HUES6 (cell line): ENCODE results near the gene ALDH4A1.

Experiments used
- H3K27ac ChIP-seq: 2 replicates; pipeline ENCODE4 v1.7.0; 2013; ENCODE audit warnings: low read depth, mild to moderate bottlenecking, low read length, inconsistent platforms
- H3K27me3 ChIP-seq: 2 replicates; pipeline ENCODE4 v1.6.1; 2013; ENCODE audit warnings: low read length; ENCODE audit not compliant: control insufficient read depth, insufficient read depth
- H3K36me3 ChIP-seq: 2 replicates; pipeline ENCODE4 v1.6.1; 2013; ENCODE audit warnings: low read length; ENCODE audit not compliant: control insufficient read depth, insufficient read depth
- H3K4me1 ChIP-seq: 2 replicates; pipeline ENCODE4 v1.6.1; 2013; ENCODE audit warnings: low read length; ENCODE audit not compliant: control insufficient read depth, insufficient read depth
- H3K4me3 ChIP-seq: 2 replicates; pipeline ENCODE4 v1.5.1; 2013; ENCODE audit warnings: low read depth, low read length
- H3K9ac ChIP-seq: one replicate; pipeline ENCODE4 v1.6.1; 2013; ENCODE audit warnings: mild to moderate bottlenecking, low read length
- H3K9me3 ChIP-seq: 2 replicates; pipeline ENCODE4 v1.6.1; 2013; ENCODE audit warnings: low read depth, low read length; ENCODE audit not compliant: control insufficient read depth, insufficient read depth

Gene ALDH4A1

DNA sequence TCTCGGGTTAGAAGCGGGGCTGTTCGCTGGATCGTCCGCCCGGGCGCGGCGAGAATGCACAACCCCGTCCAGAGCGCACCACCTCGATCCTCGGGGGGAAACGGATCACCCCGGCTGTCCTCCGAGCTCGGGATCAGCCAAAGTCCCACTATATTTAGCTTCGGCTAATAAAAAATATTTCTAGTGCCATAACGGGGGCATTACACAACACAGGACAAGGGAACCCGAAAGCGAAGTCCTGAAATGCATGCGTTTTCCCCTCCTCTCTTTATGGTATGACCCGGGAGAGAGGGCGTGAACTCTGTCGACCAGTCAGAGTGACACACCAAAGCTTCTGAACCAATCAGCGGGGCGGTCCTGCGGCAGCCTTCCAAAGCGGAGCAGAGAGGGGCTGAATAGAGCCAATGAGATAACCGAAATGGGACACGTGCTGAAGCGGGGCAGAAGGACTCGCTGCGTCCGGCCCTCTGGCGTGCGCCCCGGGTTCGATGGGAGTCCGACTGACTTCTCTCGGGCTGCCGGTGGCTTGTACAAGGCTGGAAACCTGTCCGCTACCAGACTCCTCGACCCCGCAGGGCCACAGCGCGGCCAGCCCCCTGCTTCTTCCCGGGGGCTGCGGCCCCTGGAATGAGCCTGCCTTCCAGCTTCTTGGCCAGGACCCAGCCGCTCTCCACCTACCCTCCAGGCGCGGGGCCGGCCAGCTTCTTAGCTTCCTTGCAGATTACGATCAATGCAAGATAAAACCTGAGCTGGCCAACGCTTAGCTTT lies at the start of gene ALDH4A1:
TSS of gene ALDH4A1 (minus strand) at position 33 of the 768 bp plus-strand sequence. CDS start at position 1, 32 bp downstream.
- Histone ChIP-seq H3K9me3 (no peaks in the 10 kb centered on the region), H3K9ac (peak within 1 kb of the TSS; percentile 92), H3K36me3 (peaks cover under 1% of the 10 kb centered on the region; the same call in 1 of the 2 replicates), H3K27ac (peak within 1 kb of the TSS; percentile 96), H3K4me1 (peaks cover 17% of the 10 kb centered on the region), H3K4me3 (peak within 1 kb of the TSS; percentile 98), H3K27me3 (peaks cover 8% of the 10 kb centered on the region; the same call in 1 of the 2 replicates)

GRCh38 chr1:18951818-18952391 lies 49.5 kb upstream of the ALDH4A1 start:
- Histone ChIP-seq H3K27ac (no peak overlapping the region), H3K4me3 (no peak overlapping the region), H3K36me3 (0 out of 2 replicates have a peak, but pooled peaks cover 3% of the 10 kb centered on the region), H3K4me1 (peaks cover 52% of the 10 kb centered on the region), H3K27me3 (peaks cover 11% of the 10 kb centered on the region), H3K9me3 (no peaks in the 10 kb centered on the region), H3K9ac (no peak overlapping the region)

DNA sequence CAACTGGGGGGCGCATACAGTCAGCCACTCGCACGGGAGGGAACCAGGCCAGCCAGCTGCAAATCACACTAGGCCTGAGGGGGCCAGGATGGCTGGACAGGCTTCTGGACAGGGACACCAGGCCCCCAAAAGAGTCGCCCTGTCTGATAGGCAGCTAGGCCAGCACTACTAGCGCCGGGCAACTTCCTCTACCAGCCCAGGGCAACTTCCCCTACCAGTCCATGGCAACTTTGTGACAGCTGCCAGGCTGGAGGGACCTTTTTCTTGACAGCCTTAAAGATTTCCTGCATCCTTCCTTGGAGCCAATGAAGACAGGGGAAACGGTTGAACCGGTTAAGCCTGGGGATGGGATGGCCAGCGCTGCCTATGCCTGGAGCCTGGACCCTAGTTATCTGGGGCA lies 49.1 kb upstream of the ALDH4A1 start:
- Histone ChIP-seq H3K27me3 (peaks cover 11% of the 10 kb centered on the region), H3K27ac (no peak overlapping the region), H3K4me1 (peaks cover 52% of the 10 kb centered on the region), H3K4me3 (no peak overlapping the region), H3K36me3 (0 out of 2 replicates have a peak, but pooled peaks cover 3% of the 10 kb centered on the region), H3K9ac (no peak overlapping the region), H3K9me3 (no peaks in the 10 kb centered on the region)

- Histone ChIP-seq H3K36me3 (0 out of 2 replicates have a peak, but pooled peaks cover 3% of the 10 kb centered on the region), H3K9ac (peak overlapping the region; percentile 53), H3K27me3 (peaks cover 9% of the 10 kb centered on the region), H3K4me3 (peak overlapping the region; percentile 10; the same call in 1 of the 2 replicates), H3K9me3 (no peaks in the 10 kb centered on the region), H3K4me1 (peaks cover 58% of the 10 kb centered on the region), H3K27ac (peak overlapping the region; percentile 48; the same call in 1 of the 2 replicates)
These were observed 48.2 kb upstream of the ALDH4A1 start for GRCh38 chr1:18950401-18951026.

DNA sequence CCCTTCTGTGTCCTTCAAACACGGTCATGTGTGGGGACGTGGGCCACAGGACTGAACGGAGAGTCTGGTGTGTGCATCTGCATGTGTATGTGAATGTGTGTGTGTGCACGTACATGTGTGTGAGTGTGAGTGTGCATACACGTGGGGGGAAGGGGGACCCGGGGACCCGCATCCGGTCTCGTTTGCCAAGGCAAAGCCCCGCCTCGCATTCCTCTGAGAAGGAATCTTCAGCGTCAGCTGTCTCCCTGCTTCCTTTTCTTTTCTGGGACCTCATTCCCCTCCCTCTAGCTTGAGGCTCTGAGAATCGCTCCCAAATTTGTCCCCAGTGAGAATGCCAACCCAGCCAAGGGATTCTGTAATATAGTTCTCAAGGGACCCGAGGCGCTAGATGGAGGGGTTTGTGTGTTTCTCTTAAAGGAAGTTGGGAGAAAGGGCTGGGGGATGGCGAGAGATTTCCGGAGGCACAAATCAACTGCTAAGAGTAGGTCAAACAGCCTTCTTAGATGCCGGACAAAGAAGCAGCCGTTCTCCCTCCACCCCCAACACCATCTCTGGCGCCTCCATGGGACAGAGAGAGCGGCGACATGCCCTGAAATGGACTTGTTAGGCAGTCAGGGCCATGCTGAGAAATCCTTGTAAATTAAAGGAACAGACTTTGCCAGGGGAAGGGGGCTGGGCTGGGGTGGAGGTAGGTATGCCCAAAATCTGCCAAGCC lies 47.5 kb upstream of the ALDH4A1 start:
- Histone ChIP-seq H3K27ac (peak overlapping the region; percentile 48; the same call in 1 of the 2 replicates), H3K27me3 (peaks cover 2% of the 10 kb centered on the region; the same call in 1 of the 2 replicates), H3K9ac (peak overlapping the region; percentile 53), H3K36me3 (0 out of 2 replicates have a peak, but pooled peaks cover 3% of the 10 kb centered on the region), H3K4me1 (peaks cover 60% of the 10 kb centered on the region), H3K4me3 (peak overlapping the region; percentile 10; the same call in 1 of the 2 replicates), H3K9me3 (no peaks in the 10 kb centered on the region)

- H3K27ac ChIP-seq = peak overlapping the region; percentile 48; the same call in 1 of the 2 replicates
- H3K4me1 ChIP-seq = peaks cover 57% of the 10 kb centered on the region
- no peaks in the 10 kb centered on the region for H3K27me3 ChIP-seq
- H3K9ac ChIP-seq = peak overlapping the region; percentile 53
- no peaks in the 10 kb centered on the region for H3K9me3 ChIP-seq
- H3K36me3 ChIP-seq = 0 out of 2 replicates have a peak, but pooled peaks cover 3% of the 10 kb centered on the region
- peak overlapping the region; percentile 10; the same call in 1 of the 2 replicates for H3K4me3 ChIP-seq
These were observed 46.7 kb upstream of the ALDH4A1 start for GRCh38 chr1:18948913-18949685.

- Histone ChIP-seq H3K36me3 (0 out of 2 replicates have a peak, but pooled peaks cover 3% of the 10 kb centered on the region), H3K9me3 (no peaks in the 10 kb centered on the region), H3K27ac (no peak overlapping the region), H3K9ac (no peak overlapping the region), H3K27me3 (no peaks in the 10 kb centered on the region), H3K4me1 (peaks cover 53% of the 10 kb centered on the region), H3K4me3 (no peak overlapping the region)
These were observed 45.9 kb upstream of the ALDH4A1 start for GRCh38 chr1:18948048-18948912.

- no peaks in the 10 kb centered on the region for H3K36me3 ChIP-seq
- no peaks in the 10 kb centered on the region for H3K27me3 ChIP-seq
- H3K4me1 ChIP-seq = peaks cover 53% of the 10 kb centered on the region
- H3K4me3 ChIP-seq = no peak overlapping the region
- no peak overlapping the region for H3K27ac ChIP-seq
- H3K9ac ChIP-seq = no peak overlapping the region
- no peaks in the 10 kb centered on the region for H3K9me3 ChIP-seq
These were observed 45.2 kb upstream of the ALDH4A1 start for GRCh38 chr1:18947570-18947969.

- H3K9me3 ChIP-seq = no peaks in the 10 kb centered on the region
- no peaks in the 10 kb centered on the region for H3K27me3 ChIP-seq
- no peak overlapping the region for H3K27ac ChIP-seq
- no peak overlapping the region for H3K4me3 ChIP-seq
- H3K9ac ChIP-seq = no peak overlapping the region
- peaks cover 58% of the 10 kb centered on the region for H3K4me1 ChIP-seq
- no peaks in the 10 kb centered on the region for H3K36me3 ChIP-seq
These were observed 44.4 kb upstream of the ALDH4A1 start for GRCh38 chr1:18946550-18947381.
